Measurements from ENCODE around the gene MAPRE3. TPM values are rescaled to one million over a fixed set of nuclear protein-coding genes. Genes with fewer than 3 reads are reported as not detected.
A peak's percentile ranks its signal among the peaks of the same experiment; 100 is the strongest.

The MAPRE3 gene
- total RNA-seq, 2 donors from 2014 or later: 3.2 to 4.4 TPM

- peak overlapping the region; percentile 96 for H3K4me3 ChIP-seq (ENCODE audit: low read length)
- Mint-ChIP-seq H3K4me3 (peak overlapping the region; percentile 90), H3K27me3 (ENCODE audit: insufficient read depth) (no peaks in the 10 kb centered on the region), H3K27ac (peak overlapping the region; percentile 96), H3K4me1 (peaks cover 24% of the 10 kb centered on the region), H3K36me3 (ENCODE audit: low read depth) (peaks cover 14% of the 10 kb centered on the region), H3K9me3 (peaks cover 2% of the 10 kb centered on the region)
- TF ChIP-seq CTCF (conservative IDR thresholded peaks at IDR 0.05): no peak
- peak overlapping the region; percentile 49 for H3K9ac ChIP-seq (ENCODE audit: extremely low read depth, low read length, poor library complexity, severe bottlenecking)
- H3K36me3 ChIP-seq (ENCODE audit: control insufficient read depth, insufficient read depth, low read length): peaks cover 8% of the 10 kb centered on the region
- no peaks in the 10 kb centered on the region for H3K9me3 ChIP-seq (ENCODE audit: control insufficient read depth, low read length)
- no peaks in the 10 kb centered on the region for H3K27me3 ChIP-seq (ENCODE audit: control insufficient read depth, insufficient read depth, low read length, poor library complexity, severe bottlenecking)
- no peak overlapping the region for H3K27ac ChIP-seq (ENCODE audit: low read depth, low read length)
- 9 to 14% methylated on average over 29 to 52 of the region's 52 CpGs for WGBS, 2 experiments (ENCODE audit: insufficient coverage in 1 of 2, insufficient read length in 1 of 2)
- DNase-seq: peak; percentile 52
- H3K4me1 ChIP-seq (ENCODE audit: control insufficient read depth, insufficient read depth, low read length): peaks cover 11% of the 10 kb centered on the region
These were observed 79.2 kb downstream of the MAPRE3 start for GRCh38 chr2:27049422-27050280.

- H3K4me3 ChIP-seq (ENCODE audit: low read length): peak overlapping the region; percentile 96
- no peaks in the 10 kb centered on the region for H3K27me3 Mint-ChIP-seq (ENCODE audit: insufficient read depth)
- TF ChIP-seq CTCF (conservative IDR thresholded peaks at IDR 0.05): peak; percentile 66
- peaks cover 16% of the 10 kb centered on the region for H3K36me3 ChIP-seq (ENCODE audit: control insufficient read depth, insufficient read depth, low read length)
- H3K27ac Mint-ChIP-seq: peak overlapping the region; percentile 96
- H3K4me1 ChIP-seq (ENCODE audit: control insufficient read depth, insufficient read depth, low read length): peaks cover 11% of the 10 kb centered on the region
- no peaks in the 10 kb centered on the region for H3K9me3 ChIP-seq (ENCODE audit: control insufficient read depth, low read length)
- peaks cover 21% of the 10 kb centered on the region for H3K36me3 Mint-ChIP-seq (ENCODE audit: low read depth)
- no peaks in the 10 kb centered on the region for H3K27me3 ChIP-seq (ENCODE audit: control insufficient read depth, insufficient read depth, low read length, poor library complexity, severe bottlenecking)
- H3K27ac ChIP-seq (ENCODE audit: low read depth, low read length): peak overlapping the region; percentile 91
- H3K4me1 Mint-ChIP-seq: peaks cover 24% of the 10 kb centered on the region
- WGBS, 2 experiments (ENCODE audit: insufficient coverage in 1 of 2, insufficient read length in 1 of 2): 0 to 1% methylated on average over 22 to 48 of the region's 48 CpGs
- peaks cover 2% of the 10 kb centered on the region for H3K9me3 Mint-ChIP-seq
- DNase-seq: peak; percentile 99
- peak overlapping the region; percentile 49 for H3K9ac ChIP-seq (ENCODE audit: extremely low read depth, low read length, poor library complexity, severe bottlenecking)
- H3K4me3 Mint-ChIP-seq: peak overlapping the region; percentile 90
These were observed 80.0 kb downstream of the MAPRE3 start for GRCh38 chr2:27050281-27050995.

GRCh38 chr2:27050996-27051901 is 80.8 kb downstream of the MAPRE3 start, which contains the start of gene AGBL5:
AGBL5 (plus strand) TSS chr2:27051668; CDS start chr2:27052959, 1,291 bp downstream.
- Histone ChIP-seq H3K4me3 (ENCODE audit: low read length) (peak within 1 kb of the TSS; percentile 96), H3K36me3 (ENCODE audit: control insufficient read depth, insufficient read depth, low read length) (peaks cover 24% of the 10 kb centered on the region), H3K27me3 (ENCODE audit: control insufficient read depth, insufficient read depth, low read length, poor library complexity, severe bottlenecking) (no peaks in the 10 kb centered on the region), H3K4me1 (ENCODE audit: control insufficient read depth, insufficient read depth, low read length) (peaks cover 11% of the 10 kb centered on the region), H3K27ac (ENCODE audit: low read depth, low read length) (peak within 1 kb of the TSS; percentile 91), H3K9me3 (ENCODE audit: control insufficient read depth, low read length) (no peaks in the 10 kb centered on the region), H3K9ac (ENCODE audit: extremely low read depth, low read length, poor library complexity, severe bottlenecking) (peak within 1 kb of the TSS; percentile 71)
- H3K27me3 Mint-ChIP-seq (ENCODE audit: insufficient read depth): no peaks in the 10 kb centered on the region
- H3K4me1 Mint-ChIP-seq: peaks cover 24% of the 10 kb centered on the region
- WGBS, 2 experiments (ENCODE audit: insufficient coverage in 1 of 2, insufficient read length in 1 of 2): 0 to 1% methylated on average over 40 to 67 of the region's 67 CpGs
- H3K36me3 Mint-ChIP-seq (ENCODE audit: low read depth): peaks cover 29% of the 10 kb centered on the region
- H3K4me3 Mint-ChIP-seq: peak within 1 kb of the TSS; percentile 90
- peak within 1 kb of the TSS; percentile 96 for H3K27ac Mint-ChIP-seq
- DNase-seq: peak; percentile 98
- H3K9me3 Mint-ChIP-seq: peaks cover 2% of the 10 kb centered on the region
- no peak for TF ChIP-seq CTCF (conservative IDR thresholded peaks at IDR 0.05)
